C4-2B (cell line): ENCODE data around the gene POU4F3.

ENCODE experiments used
- CTCF ChIP-seq: fragments of 450-650 bp; conservative IDR thresholded peaks from 2 replicates; pipeline ENCODE4 v1.5.1; 2017; ENCODE audit warnings: mild to moderate bottlenecking
- ZFX ChIP-seq: fragments of 450-650 bp; IDR thresholded peaks from 2 replicates; pipeline ENCODE4 v1.6.1; 2017

- TF ChIP-seq CTCF (no peak), ZFX (no peak)
Measured at GRCh38 chr5:146368137-146368536, 29.5 kb downstream of the POU4F3 start.
